Stimulated activated CD8-positive, alpha-beta memory T cell treated with anti-CD3 and anti-CD28 coated beads, Interleukin-12 subunit alpha, Interleukin-12 subunit beta, amount 100 ng/mL, for 24 hours (primary cell): ENCODE data around the gene C1QL4.
"Not testable (repeated sequence)": the region's sequence is repeated elsewhere in the genome, so short reads cannot be mapped to it uniquely, and the experiment has no call there.

Experiments used
- DNase-seq: peaks from one replicate; pipeline ENCODE4 v3.0.0-alpha.2; 2020; ENCODE audit errors: extremely low read depth

Gene C1QL4

DNA sequence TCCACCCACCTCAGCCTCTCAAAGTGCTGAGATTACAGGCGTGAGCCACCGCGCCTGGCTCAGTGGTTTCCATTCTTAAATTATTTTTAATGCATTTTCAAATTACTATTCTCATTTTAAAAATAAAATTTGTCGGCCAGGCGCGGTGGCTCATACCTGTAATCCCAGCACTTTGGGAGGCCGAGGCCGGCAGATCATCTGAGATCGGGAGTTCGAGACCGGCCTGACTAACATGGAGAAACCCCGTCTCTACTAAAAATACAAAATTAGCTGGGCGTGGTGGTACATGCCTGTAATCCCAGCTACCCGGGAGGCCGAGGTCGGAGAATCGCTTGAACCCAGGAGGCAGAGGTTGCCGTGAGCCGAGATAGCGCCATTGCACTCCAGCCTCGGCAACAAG is 3.2 kb downstream of the C1QL4 start:
- DNase-seq: not testable (repeated sequence)

DNA sequence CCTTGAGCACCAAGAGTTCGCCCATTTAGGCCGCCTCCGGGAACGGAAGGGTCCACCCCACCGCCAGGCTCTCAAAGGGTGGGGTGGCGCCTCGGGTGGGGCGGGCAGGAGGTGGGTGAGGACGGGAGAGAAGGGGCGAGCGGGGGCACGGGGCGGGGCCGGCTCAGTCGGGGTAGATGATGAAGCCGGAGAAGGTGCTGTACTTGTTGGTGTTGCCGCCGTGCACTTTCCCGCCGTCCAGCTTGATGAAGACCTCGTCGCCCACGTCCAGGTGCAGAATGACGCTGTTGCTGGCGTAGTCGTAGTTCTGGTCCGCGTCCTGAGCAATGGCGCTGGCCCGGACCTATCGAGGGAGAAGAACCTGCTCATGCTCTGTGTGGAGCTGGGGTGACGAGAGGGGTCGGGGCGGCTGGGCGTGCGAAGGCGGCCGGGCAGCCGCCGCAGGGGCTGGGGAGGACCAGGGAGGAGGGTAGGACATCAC is 4.1 kb downstream of the C1QL4 start:
- no peak for DNase-seq

DNA sequence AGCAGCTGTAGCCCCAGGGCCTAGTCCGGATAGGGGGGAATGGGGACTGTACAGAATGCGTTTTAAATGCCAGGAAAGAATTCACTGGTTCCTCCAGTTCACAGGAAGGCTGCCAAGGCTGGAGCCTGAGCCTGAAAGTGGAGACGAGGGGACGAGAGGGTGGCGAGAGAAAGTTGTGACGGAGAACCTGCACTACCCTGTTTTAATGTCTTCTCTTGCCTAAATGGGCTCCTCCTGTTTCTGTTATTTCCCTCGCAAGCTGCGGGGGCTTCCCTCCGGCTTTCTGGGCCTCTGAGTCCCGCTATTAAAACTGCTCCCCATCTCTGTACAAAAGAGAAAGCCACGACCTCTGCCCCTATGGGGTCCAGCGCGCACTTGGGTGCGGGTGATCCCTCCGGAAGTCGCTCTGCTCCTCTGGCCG is 4.5 kb downstream of the C1QL4 start:
- no peak for DNase-seq

DNA sequence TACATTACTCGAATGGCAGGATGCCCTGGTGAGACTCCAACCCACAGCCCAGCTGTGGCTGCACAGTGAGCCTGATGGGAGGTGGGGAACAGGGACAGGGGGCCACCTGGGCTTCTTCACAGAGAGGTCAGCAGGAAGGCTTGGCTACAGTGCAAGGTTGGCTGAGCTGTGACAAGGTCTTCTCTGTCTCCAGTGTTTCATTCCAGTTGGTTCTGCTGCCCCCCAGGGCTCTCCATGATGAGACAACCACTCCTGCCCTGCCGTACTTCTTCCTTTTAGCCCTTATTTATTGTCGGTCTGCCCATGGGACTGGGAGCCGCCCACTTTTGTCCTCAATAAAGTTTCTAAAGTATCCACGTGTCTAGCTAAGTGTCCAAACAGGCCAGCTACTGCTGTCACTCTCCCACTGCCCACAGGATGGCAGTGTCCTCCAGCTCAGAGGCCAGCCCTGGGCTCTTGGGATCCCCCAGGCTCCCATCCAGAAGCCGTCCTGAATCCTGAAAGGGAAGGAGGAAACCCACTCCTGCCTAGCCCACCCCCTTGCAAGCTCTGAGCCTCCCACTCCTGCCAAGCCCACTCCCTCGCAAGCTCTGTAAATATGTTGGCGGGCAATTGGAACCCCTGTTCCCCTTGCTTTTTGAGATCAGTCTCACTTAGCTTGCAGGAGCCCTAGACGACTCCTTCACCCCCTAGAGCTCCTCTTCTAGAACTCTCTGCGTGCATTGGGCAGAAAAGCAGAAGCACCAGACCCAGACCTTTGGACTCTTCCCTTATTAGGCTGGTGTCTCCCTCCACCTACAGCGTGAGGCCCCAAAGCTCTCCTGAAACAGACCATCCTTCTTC is 5.4 kb downstream of the C1QL4 start:
- DNase-seq: no peak

DNA sequence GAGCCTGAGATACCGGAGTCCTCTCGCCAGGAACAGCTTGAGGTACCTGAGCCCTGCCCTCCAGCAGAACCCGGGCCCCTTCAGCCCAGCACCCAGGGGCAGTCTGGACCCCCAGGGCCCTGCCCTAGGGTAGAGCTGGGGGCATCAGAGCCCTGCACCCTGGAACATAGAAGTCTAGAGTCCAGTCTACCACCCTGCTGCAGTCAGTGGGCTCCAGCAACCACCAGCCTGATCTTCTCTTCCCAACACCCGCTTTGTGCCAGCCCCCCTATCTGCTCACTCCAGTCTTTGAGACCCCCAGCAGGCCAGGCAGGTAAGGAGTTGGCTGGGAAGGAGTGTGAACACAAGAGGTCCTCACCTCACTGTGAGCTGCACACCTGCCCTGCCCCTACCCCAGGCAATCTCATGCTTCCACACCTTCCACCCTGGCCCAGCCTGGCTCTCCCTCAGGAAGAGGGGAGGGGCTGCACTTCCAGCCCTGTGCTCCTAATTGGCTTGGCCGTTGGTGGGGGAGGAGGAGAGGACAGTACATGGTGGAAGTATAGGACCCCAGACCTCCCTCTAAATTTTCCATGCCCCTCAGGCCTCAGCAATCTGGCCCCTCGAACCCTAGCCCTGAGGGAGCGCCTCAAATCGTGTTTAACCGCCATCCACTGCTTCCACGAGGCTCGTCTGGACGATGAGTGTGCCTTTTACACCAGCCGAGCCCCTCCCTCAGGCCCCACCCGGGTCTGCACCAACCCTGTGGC is 6.2 kb downstream of the C1QL4 start:
- DNase-seq: no peak

DNA sequence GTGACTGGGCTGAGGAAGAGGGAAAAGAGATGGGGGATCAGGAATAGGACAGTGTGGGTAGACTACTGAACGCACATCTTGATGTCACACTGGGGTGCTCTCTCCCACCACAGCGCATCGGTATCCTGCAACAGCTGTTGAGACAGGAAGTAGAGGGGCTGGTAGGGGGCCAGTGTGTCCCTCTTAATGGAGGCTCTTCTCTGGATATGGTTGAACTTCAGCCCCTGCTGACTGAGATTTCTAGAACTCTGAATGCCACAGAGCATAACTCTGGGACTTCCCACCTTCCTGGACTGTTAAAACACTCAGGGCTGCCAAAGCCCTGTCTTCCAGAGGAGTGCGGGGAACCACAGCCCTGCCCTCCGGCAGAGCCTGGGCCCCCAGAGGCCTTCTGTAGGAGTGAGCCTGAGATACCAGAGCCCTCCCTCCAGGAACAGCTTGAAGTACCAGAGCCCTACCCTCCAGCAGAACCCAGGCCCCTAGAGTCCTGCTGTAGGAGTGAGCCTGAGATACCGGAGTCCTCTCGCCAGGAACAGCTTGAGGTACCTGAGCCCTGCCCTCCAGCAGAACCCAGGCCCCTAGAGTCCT is 6.9 kb downstream of the C1QL4 start:
- no peak for DNase-seq

DNA sequence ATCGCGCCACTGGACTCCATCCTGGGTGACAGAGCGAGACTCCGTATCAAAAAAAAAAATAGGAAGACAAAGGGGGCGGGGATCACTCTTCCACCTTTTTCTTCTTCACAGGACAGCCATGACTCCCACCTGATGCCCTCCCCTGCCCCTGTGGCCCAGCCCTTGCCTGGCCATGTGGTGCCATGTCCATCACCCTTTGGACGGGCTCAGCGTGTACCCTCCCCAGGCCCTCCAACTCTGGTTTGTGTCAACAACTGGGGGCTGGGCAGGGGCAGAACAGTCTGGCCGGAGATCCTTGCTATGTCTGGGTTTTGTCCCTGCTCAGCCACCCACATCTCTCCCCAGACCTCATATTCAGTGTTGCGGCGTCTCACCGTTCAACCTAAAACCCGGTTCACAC is 8.2 kb downstream of the C1QL4 start:
- DNase-seq: no peak

DNA sequence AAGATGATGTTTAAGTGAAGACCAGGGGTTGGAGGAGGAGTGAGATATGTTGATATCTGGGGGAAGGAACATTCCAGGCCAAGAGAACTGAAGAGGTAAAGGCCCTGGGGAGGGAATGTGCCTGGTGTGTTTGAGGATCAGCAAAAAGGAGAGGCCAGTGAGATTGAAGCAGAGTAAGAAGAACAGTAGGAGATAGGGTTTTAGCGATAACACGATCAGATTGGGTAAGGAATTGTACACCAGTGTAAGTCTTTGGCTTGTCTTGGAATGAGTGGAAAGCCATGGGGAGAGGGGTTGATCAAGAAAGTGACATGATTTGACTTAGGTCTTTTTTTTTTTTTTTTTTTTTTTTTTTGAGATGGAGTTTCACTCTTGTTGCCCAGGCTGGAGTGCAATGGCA is 9.1 kb downstream of the C1QL4 start:
- DNase-seq: no peak

DNA sequence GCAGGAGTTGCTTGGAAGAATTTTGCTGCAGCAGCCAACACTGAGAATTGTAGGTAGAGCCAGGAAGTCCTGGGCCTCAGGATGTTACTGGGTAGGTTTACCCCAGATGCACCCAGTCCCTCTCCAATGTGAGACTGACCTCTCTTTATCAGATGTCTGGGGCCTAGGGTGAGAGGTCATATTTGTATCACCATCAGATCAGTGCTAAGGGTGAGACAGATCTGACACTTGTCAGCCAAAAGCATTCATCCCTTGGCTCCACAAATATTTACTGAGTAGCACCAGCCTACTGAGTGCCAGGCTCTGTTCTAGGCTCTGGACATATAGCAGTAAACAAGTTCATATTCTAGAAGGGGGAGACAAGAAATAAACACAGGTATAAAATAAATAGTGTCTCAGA is 9.6 kb downstream of the C1QL4 start:
- DNase-seq: no peak

DNA sequence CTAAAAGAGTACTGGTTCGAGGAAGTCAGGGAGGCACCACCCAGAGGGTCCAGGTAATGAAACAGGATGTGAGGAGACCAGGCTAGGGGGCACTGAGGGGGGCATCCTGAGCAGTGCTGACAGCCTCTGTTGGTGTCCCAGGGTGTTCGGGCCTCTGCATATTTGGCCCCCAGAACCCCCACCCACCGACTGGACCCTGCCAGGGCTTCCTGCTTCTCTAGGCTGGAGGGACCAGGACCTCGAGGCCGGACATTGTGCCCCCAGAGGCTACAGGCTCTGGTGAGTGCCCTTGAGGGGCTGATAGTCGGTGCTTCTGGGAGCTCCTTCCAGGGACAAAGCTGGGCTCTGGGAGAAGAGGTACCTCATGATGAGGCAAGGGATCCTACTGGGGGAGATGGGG is 11.4 kb downstream of the C1QL4 start:
- DNase-seq: no peak

DNA sequence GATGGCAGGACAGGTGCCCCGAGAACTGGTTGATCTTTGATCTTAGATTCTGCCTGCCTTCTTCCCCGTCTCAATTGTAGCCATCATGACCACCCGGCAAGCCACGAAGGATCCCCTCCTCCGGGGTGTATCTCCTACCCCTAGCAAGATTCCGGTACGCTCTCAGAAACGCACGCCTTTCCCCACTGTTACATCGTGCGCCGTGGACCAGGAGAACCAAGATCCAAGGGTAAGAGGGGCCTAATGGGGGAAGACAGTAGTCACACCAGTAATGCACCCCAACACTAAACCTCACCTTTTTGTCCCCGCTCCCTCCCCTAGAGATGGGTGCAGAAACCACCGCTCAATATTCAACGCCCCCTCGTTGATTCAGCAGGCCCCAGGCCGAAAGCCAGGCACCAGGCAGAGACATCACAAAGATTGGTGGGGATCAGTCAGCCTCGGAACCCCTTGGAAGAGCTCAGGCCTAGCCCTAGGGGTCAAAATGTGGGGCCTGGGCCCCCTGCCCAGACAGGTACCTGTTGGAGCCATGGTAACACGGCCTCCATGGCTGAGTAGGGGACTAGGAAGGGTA is 13.4 kb downstream of the C1QL4 start:
- no peak for DNase-seq

DNA sequence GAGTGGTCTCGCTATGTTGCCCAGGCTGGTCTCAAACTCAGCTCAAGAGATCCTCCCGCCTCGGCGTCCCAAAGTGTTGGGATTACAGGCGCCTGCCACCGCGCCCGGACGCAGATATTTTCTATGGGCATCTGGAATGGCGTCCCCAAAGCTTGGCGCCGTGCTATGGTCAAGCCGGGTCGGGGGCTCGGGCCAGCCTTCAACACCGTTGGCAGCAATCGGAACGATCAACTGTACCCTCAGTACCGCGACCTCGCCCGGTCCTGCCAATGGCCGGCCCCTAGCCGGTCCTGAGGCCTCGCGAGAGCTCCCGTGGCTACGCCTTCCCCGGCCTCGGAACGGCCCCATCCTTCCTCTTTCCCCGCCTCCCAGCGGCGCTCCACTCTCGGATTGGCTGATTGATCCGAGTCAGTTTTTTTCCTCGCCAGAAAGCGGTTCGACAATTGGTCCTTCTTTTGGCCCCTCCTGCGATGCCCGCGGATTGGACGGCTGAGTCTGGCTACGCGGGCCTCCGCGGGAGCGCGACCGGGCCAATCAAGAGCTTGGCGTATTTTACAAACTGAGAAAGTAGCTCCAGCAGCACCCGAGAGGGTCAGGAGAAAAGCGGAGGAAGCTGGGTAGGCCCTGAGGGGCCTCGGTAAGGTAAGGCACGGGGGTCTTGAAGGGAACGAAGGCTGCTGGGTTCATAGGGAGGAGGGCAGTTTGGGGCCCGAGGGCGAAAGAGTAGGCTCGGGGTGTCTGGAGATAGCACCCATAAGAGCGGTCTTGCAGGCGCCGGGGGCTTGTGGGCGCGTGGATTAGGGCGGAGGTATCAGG is 14.1 kb downstream of the C1QL4 start, which contains the start of gene TROAP:
TROAP (plus strand) TSS at position 548 of the 816 bp plus-strand sequence. CDS start 354 bp downstream, outside the sequence.
- DNase-seq: peak; percentile 87

DNA sequence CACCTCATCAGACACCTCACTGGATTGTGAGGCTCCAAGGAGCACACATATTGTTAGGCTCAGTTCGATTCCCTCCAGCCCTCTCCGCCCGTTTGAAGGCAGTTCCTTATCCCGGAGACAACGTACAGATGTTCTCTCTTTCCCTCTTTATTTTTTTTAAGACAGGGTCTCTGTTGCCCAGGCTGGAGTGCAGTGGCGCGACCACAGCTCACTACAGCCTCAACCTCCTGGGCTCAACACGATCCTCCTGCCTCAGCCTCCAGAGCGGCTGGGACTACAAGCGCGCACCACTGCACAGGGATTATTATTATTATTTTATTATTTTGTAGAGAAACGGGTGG is 14.7 kb downstream of the C1QL4 start:
- DNase-seq: no peak

DNA sequence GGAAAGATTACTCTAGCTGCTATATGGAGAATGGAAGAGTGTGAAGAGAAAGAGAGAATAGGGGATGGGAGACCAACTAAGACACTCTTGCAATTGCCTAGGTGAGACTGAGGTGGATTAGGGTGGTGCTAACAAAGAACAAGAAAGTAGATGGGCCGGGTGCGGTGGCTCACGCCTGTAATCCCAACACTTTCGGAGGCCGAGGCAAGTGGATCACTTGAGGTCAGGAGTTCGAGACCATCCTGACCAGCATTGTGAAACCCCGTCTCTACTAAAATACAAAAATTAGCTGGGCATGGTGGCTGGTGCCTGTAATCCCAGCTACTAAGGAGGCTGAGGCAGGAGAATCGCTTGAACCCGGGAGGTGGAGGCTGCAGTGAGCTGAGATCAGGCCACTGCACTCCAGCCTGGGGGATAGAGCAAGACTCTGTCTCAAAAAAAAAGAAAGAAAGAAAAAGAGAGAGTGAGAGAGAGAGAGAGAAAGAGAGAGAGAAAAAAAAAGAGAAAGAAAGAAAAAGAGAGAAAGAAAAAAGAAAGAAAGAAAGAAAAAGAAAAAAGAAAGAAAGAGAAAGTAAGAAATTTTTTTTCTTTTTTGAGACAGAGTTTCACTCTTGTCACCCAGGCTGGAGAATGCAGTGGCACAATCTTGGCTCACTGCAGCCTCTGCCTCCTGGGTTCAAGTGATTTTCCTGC is 16.4 kb downstream of the C1QL4 start:
- not testable (repeated sequence) for DNase-seq

DNA sequence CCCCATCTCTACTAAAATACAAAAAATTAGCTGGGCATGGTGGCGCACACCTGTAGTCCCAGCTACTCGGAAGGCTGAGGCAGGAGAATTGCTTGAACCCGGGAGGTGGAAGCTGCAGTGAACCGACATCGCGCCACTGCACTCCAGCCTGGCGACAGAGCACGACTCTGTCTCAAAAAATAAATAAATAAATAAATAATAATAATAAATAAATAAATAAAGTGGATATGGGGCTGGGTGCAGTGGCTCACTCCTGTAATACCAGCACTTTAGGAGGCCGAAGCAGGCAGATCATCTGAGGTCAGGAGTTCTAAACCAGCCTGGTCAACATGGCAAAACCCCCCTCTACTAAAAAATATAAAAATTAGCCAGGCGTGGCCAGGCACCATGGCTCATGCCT is 19.9 kb downstream of the C1QL4 start:
- not testable (repeated sequence) for DNase-seq

DNA sequence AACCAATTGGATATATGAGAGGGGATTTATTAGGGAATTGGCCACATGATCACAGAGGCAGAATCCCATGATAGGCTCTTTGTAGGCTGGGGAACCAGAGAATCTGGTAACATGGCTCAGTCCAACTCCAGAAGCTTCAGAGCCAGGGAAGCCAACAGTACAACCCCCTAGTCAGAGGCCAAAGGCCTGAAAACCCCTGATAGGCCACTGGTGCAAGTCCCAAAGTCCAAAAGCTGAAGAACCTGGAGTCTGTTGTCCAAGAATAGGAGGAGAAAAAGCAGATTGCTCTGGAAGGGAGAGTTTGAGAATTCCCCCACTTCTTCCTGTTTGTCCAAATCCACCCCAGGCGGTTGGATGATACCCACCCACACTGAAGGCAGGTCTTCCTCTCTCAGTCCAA is 22.2 kb downstream of the C1QL4 start:
- no peak for DNase-seq

DNA sequence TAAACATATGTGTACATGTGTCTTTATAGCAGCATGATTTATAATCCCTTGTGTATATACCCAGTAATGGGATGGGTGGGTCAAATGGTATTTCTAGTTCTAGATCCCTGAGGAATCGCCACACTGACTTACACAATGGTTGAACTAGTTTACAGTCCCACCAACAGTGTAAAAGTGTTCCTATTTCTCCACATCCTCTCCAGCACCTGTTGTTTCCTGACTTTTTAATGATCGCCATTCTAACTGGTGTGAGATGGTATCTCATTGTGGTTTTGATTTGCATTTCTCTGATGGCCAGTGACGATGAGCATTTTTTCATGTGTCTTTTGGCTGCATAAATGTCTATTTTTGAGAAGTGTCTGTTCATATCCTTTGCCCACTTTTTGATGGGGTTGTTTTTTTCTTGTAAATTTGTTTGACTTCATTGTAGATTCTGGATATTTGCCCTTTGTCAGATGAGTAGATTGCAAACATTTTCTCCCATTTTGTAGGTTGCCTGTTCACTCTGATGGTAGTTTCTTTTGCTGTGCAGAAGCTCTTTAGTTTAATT is 26.5 kb downstream of the C1QL4 start:
- not testable (repeated sequence) for DNase-seq

DNA sequence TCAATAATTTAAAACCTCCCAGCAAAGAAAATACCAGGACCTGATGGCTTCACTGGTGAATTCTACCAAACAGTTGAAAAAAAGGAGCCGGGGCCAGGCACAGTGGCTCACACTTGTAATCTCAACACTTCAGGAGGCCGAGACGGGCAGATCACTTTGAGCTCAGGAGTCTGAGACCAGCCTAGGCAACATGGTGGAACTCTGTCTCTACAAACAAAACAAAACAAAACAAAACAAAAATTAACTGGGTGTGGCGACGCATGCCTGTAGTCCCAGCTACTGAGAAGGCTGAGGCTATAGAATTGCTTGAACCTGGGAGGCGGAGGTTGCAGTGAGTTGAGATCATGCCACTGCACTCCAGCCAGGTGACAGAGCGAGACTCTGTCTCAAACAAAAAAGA is 27.6 kb downstream of the C1QL4 start:
- DNase-seq: no peak

DNA sequence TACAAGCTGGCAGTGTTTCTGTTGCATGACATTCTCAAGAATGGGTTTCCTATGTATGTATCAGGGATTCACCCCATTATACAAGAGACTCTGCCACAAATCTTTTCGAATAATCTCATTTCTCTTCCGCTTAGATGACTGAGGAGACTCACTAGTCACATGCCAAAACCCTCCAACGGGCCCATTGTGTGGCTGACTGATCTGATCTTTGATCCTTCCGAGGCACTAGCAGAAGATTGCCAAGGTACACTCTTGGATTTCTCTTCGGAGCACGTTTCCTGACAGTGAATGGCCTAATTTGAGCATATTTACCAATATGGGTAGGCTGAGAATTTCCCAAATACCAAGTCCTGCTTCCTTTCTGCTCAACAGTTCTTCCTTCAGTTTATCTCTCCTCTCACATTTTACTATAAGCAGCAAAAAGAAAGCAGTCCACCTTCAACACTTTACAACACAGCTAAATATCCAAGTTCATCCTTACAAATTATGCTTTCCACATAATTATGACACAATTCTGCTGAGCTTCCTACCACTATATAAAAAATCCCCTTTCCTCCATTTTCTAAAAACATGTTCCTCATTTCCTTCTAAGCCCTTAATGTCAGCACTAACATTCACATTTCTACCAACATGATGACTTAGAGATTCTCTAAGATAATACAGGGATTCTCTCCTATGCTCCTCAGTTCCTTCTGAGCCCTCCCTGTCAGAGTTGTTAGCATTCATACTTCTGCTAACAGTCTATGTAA is 31.1 kb downstream of the C1QL4 start:
- no peak for DNase-seq

DNA sequence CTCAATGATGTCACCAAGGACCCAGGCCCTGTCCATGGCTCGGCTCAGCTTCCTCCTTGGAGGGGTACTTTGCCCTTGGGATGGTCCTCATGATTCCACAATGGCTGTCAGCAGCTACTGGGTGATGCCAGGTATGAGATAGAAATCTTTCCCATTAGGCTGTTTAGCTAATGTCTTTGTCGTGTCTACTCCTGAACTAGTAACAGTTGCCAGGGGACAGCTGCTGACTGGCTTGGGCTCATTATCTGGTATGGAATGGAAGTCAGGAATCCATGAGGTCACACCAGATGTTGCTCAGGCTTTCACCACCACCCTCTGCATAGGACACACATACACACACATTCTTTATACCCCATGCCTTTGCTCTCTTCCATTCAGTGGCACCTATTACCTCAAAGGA is 32.8 kb downstream of the C1QL4 start:
- DNase-seq: no peak
